Central memory CD4-positive, alpha-beta T cell (primary cell): ENCODE measurements around the gene CFAP65.

Experiments used
- DNase-seq: peaks from one replicate; pipeline ENCODE4 v3.0.0; 2022

CFAP65 gene

DNA sequence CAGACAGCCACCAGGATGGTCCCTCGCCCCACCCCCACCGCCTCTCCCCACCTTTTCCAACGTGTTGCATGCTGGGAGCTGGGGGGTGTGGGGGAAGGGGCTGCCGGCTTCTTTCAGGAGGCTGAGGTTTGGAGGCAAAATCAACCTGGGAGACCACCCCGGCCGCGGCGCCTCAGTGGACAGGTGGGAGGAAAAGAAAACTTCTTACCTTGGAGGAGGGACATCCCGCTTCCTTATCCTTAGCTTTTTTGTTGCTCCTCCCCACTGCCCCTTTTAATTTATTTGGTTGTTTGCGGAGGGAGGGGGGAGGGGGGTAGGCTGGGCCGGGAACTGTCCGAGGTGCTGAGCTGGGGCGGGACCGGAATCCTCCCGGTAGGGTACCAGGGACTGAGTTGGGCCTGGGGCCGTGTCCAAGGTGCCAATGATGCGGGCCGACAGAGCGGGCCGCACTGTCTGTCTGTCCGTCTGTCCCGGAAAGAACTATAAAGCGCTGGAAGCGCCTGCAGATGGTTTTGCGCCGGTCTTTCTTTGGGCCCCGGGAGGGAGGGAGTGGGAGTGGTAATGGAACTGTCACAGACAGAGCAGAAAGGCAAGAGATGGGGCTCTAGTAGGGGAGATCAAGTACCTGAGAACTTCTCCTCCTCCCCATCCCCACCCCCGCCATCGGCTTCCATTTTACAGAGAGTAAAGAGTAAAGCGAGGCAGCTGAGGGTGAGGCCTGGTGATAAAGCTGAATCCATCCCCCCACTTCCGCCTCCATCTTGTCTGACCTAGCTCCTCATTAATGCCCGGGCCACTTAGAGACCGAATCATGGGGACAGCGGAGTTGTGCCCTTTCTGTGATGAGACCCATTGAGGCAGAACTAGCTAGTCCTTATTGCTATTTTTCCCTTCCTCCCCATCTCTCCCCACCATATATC, 79.4 kb downstream of the CFAP65 start:
- DNase-seq = no peak

DNA sequence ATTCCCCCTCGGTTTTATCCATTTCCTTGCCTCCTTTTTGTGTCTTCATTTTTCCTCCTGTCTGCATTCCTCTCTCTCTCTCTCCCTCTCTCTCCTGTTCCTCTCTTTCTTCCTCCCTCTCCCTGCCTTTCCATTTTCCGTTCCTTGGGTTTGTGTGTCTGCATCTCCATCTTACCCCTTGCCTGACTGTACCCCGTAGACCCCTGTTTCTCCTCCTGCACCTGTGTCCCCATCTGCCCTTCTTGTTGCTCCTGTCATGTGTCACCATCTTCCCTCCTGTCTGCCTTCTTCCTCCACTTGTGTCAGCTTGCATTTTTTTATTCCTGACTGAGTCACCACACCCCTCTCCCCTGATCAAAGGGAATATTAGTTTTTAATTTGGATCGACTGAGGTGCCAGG, 80.1 kb downstream of the CFAP65 start:
- DNase-seq = no peak

DNA sequence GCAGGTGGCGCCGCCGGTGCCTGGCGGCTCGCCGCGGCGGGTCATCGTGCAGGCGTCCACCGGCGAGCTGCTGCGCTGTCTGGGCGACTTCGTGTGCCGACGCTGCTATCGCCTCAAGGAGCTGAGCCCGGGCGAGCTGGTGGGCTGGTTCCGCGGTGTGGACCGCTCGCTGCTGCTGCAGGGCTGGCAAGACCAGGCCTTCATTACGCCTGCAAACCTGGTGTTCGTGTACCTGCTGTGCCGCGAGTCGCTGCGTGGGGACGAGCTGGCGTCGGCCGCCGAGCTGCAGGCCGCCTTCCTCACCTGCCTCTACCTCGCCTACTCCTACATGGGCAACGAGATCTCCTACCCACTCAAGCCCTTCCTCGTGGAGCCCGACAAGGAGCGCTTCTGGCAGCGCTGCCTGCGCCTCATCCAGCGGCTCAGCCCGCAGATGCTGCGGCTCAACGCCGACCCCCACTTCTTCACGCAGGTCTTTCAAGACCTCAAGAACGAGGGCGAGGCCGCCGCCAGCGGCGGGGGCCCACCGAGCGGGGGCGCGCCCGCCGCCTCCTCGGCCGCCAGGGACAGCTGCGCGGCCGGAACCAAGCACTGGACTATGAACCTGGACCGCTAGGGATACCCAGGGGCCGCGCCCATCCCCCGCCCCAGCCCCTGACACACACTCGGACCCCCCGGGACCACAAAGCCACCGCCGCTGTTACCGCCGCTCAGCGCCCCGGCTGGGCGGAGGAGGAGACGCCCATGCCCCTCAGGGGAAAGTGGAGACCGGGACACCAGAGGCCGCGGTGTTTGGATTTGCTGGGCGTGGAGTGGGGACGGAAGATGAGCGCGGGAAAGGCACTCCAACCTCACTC, 80.8 kb downstream of the CFAP65 start:
- DNase-seq = no peak

DNA sequence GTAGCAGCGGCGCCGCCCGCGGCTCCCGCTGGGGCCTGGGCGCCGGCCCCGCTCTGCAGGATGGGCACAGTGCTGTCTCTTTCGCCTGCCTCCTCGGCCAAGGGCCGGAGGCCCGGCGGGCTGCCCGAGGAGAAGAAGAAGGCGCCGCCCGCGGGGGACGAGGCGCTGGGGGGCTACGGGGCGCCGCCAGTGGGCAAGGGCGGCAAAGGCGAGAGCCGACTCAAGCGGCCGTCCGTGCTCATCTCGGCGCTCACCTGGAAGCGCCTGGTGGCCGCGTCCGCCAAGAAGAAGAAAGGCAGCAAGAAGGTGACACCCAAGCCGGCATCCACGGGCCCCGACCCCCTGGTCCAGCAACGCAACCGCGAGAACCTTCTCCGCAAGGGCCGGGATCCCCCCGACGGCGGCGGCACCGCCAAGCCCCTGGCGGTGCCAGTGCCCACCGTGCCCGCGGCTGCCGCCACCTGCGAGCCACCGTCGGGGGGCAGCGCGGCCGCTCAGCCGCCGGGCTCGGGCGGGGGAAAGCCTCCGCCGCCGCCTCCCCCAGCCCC, 81.5 kb downstream of the CFAP65 start:
- DNase-seq = no peak

DNA sequence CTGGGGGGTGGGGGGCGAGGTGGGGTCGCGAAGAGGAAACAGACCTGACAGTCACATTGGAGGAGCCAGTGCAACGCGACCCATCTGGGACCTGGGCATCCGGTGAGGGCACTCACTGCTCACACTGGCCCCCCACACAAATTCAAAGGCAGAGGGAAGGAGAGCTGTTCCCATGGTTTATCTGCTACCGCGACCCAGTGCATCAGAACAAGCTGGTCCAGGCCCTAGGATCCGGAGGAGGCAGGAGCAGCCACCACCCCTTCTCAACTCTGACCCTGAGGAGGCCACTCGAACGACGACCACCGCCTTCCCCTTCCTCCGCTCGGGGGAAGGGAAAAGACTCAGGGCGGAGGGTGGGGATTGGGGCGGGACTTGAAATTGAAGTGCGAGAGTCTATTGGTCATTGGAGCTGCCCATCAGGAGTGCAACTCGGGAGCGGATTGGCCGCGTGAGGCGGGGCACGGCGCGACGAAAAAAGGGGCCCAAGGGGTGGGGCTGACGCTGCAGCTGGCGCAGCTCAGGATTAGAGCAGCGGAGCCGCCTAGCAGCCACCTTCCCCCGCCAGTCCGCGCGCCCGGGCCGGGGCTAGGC, 82.1 kb downstream of the CFAP65 start, which contains the start of gene CDK5R2:
Gene CDK5R2, plus strand, starts transcription at position 526 of the 591 bp plus-strand sequence. CDS start 155 bp downstream, outside the sequence.
- peak; percentile 44 for DNase-seq

DNA sequence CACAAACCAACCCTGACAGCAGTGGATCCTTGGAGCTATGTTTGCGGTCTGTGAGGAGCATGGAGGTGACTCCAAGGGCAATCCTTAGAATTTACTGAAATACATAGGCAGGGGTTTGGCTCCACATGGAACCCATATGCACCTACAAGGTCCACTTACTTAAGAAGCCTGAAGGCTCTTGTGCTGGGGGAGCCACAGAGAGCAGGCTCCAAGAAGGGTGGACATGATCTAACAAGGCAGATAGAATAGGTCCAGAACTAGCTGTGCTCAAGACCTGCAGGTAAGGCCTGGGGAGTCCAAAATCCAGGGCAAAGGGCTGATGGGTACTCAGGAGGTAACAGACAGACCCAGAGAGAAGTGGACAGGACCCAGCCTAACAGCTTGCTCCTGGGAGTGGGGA, 83.0 kb downstream of the CFAP65 start:
- DNase-seq = no peak

DNA sequence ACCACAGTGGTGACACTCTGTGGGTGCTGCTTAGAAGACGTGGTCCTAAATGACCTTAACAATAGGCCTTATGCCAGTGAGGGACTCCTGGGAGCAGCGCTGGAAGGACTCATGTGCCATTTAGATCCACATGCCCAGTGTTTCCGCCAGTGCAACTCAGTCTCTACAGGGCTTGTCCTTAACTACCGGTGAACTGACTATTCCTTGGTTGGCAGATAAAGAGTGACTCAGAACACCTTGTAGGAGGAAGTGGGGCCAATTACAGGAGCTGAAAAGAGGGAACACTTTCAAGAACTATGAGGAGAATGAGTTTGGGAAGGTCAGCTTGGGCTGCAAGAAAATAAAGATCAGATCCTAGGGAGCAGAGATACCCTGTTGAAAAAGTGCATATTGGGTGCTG, 83.6 kb downstream of the CFAP65 start:
- no peak for DNase-seq

DNA sequence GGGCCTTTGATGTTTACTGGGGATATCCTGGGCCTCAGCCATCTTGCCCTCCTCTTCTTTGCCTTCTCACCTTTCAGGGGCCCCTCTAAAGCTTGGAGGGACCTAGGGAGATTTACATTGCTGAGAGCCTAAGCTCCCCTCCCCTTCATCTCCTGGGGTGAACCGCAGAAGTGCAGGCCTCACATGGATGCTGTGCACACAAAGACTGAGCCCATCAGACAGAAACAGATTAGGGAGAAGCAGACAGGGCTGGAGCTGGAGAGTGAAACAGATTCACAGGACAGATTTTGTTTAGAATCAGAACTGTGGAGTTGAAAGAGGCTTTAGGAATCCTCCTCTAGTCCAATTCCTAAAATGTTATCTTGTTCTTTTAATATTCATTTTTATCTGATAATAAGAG, 85.3 kb downstream of the CFAP65 start:
- no peak for DNase-seq

DNA sequence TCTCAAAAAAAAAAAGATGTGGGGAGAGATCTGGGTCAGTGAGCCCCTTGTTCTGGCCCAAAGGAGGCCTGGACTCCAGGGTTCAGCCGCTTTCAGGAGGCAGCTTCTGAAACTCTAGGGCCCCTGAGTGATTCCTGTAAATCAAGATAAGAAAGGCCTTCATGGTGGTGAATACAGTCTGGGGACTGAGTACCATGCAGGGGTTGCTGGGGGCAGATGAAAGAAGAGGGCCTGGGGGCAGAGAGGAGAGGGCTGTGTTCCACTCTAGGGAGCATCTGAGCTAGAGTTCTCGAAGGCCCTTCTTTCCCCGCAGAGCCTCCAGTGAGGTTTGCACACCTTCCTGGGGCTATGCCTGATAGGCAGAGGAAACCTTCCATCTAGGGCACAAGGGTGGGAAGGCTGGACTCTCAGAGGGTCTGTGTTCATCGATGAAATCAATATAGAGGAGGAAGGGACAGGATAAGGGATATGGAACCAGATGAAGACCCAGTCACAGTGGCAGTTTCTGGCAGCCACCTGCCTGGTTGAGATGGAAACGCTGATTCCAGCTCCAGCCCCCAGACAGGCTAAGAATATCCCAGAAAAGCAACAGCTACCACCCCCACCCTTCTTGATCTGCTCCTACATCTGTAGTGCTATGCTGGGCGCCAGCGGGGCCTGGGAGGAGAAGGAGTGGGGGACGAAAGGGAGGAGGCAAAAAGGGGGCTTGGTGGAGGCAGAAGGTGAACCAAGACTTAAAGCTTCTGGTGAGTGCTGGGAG, 86.6 kb downstream of the CFAP65 start:
- DNase-seq = no peak

DNA sequence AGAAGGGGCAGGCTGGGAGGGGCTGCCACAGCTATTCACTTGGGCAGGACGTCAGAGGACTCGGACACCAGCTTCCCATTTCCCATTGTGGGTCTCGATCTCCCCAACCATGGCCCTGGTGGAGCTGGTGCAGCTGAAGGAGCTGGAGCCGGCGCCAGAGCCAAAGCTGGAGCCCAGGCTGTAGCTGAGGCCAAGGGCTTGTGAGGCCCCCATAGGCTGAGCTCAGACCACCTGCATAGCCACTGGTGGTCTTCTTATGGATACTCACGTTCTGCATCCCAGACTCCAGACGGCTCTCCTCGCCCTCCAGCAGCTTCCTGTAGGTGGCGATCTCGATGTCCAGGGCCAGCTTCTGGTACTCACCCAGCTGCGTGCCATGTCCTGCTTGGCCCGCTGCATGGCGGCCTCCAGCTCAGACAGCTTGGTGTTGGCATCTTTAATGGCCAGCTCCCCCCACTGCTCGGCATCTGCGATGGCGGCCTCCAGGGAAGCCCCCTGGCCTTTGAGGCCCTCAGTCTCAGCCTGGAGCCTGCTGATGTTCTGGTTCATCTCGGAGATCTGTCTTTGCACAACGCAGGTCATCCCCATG, 87.9 kb downstream of the CFAP65 start:
- no peak for DNase-seq
